Activated CD4-positive, alpha-beta T cell treated with anti-CD3 and anti-CD28 coated beads, Interleukin-2, Interleukin-4, amounts not matched to agents 100 ng/mL and 50 ng/mL, durations not matched to agents 16 hours and 8 hours (primary cell): ENCODE data around the gene ASAH2.
A peak's percentile ranks its signal among the peaks of the same experiment; 100 is the strongest.
"Not testable (repeated sequence)": the region's sequence is repeated elsewhere in the genome, so short reads cannot be mapped to it uniquely, and the experiment has no call there.

Experiments
- DNase-seq: peaks from one replicate; pipeline ENCODE4 v3.0.0-alpha.2; 2020; ENCODE audit warnings: low spot score

ASAH2 gene

DNA sequence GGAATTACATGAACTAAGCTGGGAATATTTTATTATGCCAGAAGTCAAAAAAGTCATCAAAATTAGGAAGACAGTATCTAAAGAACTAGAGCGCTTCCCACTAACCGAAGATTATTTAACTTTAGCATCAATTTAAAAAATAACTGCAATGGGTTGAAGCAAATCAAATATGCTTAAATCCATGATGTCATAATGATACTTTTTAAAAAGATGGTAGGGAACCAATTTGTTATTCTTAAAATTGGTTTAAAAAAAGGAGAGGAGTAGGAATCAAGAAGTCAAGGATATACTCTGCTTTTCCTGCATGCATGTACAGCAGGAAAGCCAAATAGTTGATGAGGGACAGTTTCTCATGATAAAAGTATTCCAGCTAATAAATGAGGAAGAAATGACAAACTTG, 3.2 kb upstream of the ASAH2 start:
- DNase-seq, result no peak

DNA sequence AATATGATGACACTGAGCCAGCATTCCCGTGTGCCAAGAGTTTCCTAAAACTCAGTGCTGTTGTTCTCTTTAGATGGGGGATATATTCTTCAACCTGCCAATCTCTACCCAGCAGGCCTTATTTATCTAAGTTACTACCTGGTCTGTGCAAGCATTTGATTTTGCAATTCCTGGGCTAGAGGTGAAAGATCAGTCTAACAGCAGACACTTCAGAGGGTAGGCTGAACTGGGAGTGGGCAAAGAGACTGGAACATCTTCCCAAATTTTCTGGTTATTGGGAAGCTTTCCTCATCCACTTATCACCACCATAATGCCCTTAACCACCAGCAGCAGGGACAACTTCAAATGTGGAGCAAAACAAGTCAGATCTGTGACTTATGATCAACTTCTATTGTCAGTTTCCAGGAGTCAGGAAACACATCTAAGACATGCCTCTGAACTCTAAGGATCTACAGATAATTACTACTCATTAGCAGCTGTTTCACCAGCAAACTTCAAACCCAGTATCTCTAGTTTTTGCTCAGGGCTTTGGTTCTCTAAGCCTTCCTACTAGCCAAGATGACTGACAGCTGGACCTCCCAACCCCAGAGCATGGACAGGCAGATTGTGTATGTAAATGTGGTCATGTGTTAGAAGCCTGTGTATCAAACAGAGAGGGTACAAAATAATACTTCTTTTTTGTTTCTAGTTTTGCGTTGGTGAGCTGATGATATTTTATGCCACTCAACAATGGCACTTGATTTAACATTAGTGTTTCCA, 1.0 kb downstream of the ASAH2 start:
- no peak for DNase-seq

DNA sequence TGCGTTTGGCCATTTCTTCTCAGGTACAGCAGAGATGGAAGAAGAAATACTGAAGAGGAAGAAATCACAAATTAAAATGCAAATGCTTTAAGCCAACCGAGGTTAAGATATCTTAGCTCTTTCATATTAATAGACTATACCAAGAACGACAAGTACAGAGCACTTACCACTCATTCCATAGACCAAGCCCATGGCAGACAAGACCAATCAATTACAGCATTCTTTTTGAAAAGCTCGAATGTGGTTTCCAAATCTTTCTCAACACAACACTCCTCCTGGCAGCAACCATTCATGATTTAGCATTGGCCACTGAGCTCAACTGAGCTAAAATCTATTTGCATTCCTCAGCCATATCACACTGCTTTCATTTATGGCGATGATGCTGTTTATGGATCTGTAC, 2.7 kb downstream of the ASAH2 start:
- no peak for DNase-seq

DNA sequence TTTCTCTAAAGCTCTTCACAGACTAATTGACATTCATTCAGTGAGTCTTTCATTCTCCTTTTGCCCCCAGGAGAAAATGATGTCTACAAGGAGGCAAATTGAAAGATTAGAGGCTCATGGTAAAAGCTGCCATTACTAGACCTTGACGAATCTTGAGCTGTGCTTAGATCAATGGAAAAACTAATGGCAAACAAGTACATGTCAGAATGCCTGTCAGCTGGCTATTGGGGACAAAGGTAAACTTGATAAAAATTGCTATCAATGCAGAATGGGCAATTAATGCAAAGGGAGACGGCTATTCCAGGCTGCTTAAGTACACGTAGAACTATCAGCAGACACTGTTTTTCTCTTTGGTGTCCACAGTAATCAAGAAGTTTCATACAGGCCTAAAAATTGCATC, 3.3 kb downstream of the ASAH2 start:
- no peak for DNase-seq

DNA sequence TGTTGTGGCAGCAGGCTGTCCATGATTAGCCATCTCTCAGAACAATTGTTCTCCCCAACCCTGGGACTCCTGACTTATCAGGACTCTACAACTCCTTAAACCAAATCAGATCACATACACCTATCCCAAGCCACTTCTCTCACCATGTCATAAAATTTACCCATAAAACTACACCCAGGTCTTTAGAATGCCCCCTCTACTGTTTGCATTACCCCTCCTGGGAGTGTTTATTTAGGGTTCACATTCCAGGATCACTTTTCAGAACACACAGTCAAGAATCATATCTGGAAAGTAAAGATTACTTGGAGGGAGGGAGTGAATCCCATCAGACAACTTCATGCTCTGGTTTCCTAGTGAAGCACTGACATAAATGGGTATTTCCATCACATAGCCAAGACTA, 7.1 kb downstream of the ASAH2 start:
- no peak for DNase-seq

DNA sequence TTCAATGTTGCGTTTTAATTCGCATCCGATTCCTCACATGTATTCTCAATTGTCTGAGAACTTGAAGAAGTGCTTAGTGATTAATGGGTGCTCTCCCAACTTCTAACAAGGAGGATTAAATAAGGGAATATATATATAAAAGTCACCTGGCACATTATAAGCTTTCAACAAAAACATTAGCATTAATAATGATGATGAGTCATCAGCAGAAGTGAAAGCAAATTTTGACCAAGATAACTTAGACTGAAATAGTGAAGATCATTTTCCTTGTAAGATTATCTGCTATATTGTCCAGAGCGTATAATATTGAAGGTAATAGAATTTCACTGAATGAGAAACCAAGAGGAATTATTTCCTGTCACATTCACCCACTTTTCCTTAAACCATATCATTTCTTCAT, 8.5 kb downstream of the ASAH2 start:
- DNase-seq, result no peak

DNA sequence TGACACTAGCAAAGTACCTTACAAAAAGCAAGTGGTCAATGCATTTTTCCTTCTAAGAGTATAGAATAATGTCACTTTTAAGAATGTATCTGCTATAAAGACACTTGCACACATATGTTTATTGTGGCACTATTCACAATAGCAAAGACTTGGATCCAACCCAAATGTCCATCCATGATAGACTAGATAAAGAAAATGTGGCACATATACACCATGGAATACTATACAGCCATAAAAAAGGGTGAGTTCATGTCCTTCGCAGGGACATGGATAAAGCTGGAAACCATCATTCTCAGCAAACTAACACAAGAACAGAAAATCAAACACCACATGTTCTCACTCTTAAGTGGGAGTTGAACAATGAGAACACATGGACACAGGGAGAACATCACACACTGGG, 9.8 kb downstream of the ASAH2 start:
- not testable (repeated sequence) for DNase-seq

DNA sequence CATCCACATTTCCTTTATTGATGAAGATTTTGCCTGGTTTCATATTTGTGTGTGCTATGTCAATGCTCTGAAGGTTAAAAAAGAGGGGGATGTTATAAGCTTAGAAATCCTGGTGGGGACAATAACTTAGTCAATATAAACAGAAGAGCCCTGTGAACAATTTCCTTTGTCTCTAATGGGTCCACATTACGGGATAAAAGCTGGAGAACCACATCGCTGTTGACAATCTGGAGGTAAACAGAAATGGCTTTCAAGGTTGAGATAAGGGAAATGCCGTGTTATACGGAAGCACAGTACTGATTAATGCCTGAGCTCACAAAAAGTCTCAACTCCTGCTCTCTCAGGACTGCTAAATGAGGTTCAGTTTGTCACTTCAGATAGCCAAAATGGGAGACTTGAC, 16.8 kb downstream of the ASAH2 start:
- no peak for DNase-seq

DNA sequence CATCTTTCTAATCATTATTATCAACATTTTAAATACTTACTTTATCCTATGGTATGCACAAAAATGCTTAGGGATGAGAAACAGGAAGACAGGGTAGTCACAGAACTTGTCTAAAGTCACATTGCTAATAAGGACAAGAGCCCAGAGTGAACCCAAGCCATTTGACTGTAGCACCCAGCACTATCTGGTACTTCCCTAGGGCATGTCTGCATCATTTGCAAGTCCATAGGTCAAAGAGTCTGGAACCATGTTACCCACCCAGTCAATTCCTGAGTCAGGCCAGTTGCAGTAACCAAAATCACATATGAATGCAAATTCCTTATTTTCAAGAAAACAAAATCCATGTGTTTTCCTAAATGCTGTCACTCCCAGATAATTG, 19.1 kb downstream of the ASAH2 start:
- no peak for DNase-seq

DNA sequence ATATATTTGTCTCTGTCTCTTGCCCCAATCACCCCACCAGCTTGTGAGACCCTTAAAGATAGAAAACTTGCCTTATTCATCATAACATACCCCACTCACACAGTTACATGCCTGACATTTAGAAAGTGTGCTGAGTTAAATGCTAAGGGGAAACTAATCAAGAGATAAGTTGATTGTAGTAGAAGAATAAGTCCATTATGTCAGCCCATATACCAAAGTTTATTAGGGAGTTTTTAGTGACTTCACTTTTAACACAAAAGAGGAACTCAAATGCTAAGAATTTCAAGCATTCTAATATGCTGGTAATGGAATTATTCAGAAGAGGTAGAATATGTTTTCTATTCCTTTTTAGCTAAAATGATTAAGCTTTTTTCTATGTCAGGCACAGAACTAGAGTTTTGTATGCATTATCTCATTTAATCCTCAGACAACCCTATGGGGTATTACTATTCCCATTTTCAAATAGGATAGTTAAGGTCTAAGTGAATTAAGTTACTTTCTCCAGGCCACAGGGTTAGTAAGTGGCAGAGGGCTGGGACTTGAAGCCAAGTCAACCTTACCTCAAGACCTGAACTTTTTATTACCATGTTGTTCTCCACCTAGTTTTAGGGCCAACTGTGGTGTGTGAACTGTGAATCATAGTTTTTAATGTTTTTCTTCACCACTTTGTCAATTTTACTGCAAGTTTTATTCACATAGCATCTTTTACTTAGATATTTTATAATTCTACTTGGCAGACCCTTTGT, 19.6 kb downstream of the ASAH2 start:
- DNase-seq, result no peak

DNA sequence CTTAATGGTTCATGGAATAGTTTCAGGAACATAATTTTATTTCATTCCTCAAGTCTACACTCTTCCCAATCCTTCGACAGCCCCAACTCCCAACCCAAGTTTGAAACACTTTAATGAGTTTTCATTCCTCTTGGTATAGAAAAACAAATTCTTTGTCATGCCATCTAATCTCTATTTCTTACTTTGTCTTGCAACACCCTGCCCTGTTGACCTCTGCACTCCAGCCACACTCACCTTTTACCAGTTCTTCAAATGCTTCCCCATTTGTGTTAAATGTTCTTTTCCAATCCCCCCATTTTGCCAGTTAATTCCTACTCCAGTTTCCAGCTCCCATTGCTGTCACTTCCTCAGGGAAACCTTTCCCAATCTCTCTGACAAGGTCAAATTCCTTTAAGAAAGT, 21.9 kb downstream of the ASAH2 start:
- DNase-seq, result no peak

DNA sequence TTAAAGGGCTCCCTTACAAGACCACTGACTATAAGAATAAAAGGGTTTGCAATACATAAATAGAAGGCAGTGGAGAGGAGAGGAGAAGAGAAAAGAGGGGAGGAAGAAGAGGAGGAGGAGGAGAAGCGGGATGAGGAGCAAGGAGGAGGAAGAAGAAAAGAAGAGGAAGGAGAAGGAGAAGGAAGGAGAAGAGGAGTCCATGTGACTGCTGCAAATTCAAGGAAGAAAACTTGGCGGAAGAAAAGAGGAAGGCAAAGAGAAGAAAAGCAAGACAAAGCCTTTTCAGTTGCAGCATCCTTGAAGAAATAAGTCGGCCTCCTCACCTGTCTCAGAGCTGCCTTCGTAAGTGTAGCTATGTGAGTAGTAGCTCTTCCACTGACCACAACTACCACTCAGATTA, 22.6 kb downstream of the ASAH2 start:
- DNase-seq, result no peak

DNA sequence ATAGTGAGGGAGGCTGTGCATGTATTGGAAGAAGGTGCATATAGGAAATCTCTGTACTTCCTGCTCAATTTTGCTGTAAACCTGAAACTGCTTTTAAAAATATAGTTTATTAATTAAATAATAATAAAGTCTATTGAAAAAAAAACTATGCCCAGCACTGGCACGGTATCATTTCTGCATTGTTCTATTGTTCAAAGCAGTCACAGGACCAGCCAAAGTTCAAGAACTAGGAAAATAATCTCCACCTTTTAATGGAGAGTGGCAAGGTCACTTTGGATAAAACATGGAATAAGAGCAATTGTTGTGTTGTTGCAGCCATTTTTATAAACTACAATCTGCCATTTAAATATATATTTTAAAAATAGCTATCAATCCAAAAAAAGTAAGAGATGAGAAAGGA, 24.7 kb downstream of the ASAH2 start:
- DNase-seq, result no peak

DNA sequence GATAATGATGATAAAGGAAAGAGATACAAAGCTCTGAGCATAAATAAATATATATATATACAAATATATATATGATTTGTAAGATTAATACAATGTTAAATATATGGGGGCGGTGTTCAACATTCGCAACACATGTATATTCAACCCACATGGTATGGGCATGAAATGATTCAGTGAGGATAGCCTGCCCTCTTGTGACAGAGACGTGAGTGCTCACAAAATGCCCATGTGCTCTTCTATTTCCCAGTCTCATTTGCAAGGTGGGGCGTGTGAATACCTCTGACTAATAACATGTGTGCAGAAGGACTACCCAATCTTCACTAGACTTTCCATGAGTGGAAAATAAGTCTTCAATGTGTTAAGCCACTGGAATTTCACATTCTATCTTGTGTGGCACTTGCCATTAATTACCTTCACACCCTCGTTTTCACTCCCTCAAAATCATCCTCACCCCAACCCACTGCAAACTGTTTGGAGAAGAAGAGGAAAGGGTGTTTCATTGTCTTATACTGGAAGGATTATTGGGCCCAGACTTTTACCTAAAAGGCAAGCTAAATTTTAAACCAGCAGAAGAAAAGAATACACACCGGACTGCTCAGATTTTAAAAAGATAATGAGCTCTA, 26.9 kb downstream of the ASAH2 start:
- peak; percentile 60 for DNase-seq

DNA sequence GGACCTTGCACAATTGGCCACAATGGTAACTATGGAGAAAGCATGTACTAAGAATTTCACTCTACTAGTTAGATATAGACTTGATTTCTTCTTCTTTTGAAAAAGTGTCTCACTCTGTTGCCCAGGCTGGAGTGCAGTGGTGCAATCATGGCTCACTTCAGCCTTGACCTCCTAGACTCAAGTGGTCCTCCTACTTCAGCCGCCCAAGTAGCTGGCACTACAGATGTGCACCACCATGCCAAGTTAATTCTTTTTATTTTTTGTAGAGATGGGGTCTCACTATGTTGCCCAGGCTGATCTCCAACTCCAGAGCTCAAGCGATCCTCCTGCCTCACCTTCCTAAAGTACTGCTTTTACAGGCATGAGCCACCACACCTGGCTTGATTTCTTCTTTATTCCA, 29.1 kb downstream of the ASAH2 start:
- no peak for DNase-seq

DNA sequence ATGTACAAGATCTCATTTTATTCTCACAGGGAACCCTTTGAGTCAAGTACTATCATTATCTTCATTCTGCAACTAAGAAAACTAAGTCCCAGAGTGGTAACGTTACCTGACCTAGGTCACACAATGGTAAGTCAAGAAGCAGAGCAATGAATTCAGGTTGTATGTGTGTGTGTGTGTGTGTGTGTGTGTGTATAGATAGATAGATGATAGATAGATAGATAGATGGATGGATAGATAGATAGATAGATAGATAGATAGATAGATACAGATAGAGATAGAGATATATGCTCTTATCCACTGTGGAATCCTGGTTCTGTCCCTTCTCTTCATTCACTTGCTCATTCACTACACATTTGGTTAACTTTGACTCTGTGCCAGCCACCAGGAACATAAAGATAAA, 29.8 kb downstream of the ASAH2 start:
- no peak for DNase-seq

DNA sequence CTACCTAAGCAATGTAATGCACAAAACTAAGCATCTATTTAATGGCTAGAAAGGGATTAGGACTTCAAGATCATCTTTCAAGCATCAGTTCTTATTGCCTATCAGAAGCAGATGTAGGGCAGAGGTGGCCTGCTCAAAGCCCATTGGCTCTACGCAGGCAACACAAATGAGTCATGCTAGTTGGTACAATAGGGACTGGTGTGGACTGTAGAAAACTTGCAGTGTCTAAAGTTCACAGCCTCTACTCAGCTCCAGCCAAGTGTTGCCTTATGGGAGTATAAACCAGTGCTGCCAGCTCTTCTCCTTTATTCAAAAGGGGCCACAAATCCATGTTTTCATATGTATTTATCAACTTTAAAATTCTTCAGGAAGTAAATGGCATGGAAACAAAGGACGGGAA, 31.7 kb downstream of the ASAH2 start:
- no peak for DNase-seq

DNA sequence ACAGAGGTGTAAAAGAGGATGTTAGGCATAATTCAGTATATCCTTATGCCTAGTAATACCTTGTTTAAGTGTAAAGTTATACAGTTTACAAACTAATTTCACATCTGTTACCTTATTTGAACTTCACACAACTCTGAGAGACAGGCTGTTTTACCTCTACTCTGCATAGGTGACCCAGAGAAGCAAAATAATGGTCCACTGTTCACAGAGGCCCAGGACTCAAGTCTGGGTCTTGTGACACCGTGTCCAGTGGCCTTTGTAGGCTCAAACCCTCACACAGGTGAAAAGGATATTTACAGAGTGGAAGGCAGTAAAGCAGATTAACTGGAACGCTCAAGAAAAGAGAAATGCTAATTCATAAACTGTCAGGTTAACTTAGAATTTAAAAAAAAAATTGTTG, 32.1 kb downstream of the ASAH2 start:
- no peak for DNase-seq

DNA sequence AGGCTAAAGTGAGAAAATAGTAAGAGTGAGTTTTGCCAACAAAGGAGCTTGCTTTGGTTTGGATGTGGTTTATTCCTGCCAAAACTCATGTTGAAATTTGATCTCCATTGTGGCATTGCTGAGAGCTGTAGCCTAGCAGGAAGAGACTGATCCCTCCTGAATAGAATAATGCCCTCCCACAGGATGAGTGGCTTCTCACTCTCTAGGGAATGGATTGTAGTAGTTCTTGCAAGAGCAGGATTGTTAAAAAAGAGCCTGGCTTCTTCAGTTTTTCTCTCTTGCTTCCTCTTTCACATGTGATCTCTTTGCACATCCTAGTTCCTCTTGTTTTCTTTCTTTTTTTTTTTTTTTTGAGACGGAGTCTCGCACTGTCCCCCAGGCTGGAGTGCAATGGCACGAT, 34.4 kb downstream of the ASAH2 start:
- DNase-seq, result no peak

DNA sequence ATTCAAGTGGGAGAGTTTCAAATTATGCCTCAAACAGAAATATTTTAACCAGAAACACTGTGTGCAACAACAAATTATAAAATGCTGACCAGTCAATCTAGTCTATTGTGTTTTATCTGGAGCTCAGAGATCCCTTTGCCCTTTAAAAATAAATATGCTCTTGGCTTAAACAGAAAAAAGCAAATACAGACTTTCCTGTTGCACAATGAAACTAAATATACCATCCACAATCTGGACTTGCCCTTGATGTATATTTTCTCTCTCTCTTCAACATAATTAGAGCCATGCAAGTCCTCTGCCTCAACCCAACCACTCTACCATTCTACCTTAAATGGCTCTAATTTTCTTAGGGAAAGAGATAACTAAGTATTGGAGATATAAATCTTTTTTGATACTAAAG, 34.9 kb downstream of the ASAH2 start:
- no peak for DNase-seq

DNA sequence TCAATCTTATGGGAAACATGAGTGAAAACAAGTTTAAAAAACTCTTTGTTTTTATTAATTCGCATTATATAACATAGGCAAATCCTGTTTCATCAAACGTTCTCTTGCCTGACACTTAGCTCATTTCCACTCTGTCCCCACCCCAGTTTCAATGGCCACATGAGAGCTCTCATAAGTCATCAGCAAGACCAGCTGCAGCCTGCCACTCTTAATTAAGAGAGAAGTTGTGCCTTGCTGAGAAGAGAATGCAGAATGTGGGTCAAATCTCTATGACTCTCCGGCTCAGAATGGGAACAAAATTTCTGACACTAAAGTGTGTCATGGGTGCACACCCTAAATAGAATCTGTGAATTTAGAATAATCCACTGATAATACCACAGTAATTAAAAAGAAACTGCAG, 39.6 kb downstream of the ASAH2 start:
- DNase-seq, result no peak

DNA sequence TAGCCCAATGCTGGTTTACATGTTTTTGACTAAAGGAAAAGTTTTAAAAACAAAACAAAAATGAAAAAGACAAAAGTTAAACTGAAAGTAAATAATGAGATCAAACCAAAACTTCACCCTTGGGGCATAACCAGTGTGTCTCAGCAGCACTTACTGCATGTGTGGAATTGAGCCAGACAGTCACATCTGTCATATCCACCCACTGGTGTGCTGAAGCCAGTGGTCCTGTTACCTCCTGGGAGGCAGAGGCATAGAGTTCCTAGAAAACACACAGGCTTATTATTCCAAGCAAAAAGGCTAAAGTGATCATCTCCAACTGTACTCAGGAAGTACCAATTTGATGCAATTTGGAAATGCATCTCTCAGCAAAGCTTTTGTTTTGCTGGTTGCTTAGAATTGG, 40.4 kb downstream of the ASAH2 start:
- DNase-seq, result peak; percentile 3
